Measurements from ENCODE around the gene GGCX. TPM values are rescaled to one million over a fixed set of nuclear protein-coding genes. Genes with fewer than 3 reads are reported as not detected.

GGCX gene
- total and polyA plus RNA-seq, 2 of the 13 experiments (the other 11 are each of a cell fraction or from before 2014, with no cell fraction given), result 72.5 to 103 TPM

DNA sequence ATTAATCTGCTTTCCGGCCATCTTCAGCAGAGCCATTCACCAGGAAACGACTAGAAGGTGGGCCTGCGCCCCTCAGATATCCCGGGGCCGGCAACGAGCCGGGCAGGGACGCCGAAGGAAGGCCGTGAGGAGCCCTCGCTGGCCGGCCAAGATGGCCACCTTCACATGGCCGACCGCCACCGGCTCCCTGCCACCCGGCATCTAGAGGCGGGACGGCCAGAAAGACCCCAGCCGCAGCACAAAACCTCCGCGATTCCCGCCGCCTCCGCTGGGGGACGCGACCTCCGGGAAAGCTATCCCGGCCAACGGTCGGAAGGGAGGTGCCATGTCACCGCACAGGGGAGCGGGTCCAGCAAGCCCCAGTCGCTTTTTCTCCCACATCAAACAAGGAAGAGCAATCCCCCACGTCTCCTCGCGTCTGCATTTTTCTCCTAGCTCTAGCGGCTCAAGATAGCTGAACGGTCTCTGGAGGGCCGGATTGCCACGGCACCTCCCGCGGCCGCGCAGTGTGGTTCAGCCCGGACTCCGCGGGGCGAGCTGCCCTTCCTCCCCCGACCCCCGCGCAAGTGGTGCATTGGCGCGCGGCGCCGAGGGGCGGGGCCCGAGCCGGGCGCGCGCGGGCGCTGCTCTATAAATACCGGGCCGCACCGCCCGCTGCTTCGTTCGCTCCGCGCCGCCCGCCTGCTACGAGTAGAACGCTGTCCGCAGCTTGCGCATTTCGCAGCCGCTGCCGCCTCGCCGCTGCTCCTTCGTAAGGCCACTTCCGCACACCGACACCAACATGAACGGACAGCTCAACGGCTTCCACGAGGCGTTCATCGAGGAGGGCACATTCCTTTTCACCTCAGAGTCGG lies 22.6 kb downstream of the GGCX start, which contains the start of gene MAT2A (continued):
- TF ChIP-seq, protein P1, sequence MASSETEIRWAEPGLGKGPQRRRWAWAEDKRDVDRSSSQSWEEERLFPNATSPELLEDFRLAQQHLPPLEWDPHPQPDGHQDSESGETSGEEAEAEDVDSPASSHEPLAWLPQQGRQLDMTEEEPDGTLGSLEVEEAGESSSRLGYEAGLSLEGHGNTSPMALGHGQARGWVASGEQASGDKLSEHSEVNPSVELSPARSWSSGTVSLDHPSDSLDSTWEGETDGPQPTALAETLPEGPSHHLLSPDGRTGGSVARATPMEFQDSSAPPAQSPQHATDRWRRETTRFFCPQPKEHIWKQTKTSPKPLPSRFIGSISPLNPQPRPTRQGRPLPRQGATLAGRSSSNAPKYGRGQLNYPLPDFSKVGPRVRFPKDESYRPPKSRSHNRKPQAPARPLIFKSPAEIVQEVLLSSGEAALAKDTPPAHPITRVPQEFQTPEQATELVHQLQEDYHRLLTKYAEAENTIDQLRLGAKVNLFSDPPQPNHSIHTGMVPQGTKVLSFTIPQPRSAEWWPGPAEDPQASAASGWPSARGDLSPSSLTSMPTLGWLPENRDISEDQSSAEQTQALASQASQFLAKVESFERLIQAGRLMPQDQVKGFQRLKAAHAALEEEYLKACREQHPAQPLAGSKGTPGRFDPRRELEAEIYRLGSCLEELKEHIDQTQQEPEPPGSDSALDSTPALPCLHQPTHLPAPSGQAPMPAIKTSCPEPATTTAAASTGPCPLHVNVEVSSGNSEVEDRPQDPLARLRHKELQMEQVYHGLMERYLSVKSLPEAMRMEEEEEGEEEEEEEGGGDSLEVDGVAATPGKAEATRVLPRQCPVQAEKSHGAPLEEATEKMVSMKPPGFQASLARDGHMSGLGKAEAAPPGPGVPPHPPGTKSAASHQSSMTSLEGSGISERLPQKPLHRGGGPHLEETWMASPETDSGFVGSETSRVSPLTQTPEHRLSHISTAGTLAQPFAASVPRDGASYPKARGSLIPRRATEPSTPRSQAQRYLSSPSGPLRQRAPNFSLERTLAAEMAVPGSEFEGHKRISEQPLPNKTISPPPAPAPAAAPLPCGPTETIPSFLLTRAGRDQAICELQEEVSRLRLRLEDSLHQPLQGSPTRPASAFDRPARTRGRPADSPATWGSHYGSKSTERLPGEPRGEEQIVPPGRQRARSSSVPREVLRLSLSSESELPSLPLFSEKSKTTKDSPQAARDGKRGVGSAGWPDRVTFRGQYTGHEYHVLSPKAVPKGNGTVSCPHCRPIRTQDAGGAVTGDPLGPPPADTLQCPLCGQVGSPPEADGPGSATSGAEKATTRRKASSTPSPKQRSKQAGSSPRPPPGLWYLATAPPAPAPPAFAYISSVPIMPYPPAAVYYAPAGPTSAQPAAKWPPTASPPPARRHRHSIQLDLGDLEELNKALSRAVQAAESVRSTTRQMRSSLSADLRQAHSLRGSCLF (CRISPR knock-in tag; IDR thresholded peaks at IDR 0.05; ENCODE audit: borderline replicate concordance), result peak; percentile 88; the same call in 1 of the 2 replicates
- TF ChIP-seq HOXA5 (CRISPR knock-in tag; IDR thresholded peaks at IDR 0.05), result peak; percentile 93; the same call in 1 of the 2 replicates
- TF ChIP-seq AHR (CRISPR knock-in tag; IDR thresholded peaks at IDR 0.05), result peak; percentile 80
- peak; percentile 60; the same call in 1 of the 2 replicates for TF ChIP-seq ZNF256 (CRISPR knock-in tag; conservative IDR thresholded peaks at IDR 0.05)
- TF ChIP-seq RORA (CRISPR knock-in tag; IDR thresholded peaks at IDR 0.05), result no peak
- TF ChIP-seq, protein P2, sequence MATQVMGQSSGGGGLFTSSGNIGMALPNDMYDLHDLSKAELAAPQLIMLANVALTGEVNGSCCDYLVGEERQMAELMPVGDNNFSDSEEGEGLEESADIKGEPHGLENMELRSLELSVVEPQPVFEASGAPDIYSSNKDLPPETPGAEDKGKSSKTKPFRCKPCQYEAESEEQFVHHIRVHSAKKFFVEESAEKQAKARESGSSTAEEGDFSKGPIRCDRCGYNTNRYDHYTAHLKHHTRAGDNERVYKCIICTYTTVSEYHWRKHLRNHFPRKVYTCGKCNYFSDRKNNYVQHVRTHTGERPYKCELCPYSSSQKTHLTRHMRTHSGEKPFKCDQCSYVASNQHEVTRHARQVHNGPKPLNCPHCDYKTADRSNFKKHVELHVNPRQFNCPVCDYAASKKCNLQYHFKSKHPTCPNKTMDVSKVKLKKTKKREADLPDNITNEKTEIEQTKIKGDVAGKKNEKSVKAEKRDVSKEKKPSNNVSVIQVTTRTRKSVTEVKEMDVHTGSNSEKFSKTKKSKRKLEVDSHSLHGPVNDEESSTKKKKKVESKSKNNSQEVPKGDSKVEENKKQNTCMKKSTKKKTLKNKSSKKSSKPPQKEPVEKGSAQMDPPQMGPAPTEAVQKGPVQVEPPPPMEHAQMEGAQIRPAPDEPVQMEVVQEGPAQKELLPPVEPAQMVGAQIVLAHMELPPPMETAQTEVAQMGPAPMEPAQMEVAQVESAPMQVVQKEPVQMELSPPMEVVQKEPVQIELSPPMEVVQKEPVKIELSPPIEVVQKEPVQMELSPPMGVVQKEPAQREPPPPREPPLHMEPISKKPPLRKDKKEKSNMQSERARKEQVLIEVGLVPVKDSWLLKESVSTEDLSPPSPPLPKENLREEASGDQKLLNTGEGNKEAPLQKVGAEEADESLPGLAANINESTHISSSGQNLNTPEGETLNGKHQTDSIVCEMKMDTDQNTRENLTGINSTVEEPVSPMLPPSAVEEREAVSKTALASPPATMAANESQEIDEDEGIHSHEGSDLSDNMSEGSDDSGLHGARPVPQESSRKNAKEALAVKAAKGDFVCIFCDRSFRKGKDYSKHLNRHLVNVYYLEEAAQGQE (IDR thresholded peaks at IDR 0.05; ENCODE audit: borderline replicate concordance in 1 of 2, low read depth in 1 of 2, low read length in 2 of 2), result peak in 1 of 2 experiments; percentile 84; a peak in 2 of 4 replicates
- TF ChIP-seq ZNF234 (CRISPR knock-in tag; conservative IDR thresholded peaks at IDR 0.05), result no peak
- peak; percentile 97 for TF ChIP-seq KDM2A (CRISPR knock-in tag; IDR thresholded peaks at IDR 0.05; ENCODE audit: borderline replicate concordance, low read depth)
- TF ChIP-seq ZSCAN21 (CRISPR knock-in tag; IDR thresholded peaks at IDR 0.05; ENCODE audit: borderline replicate concordance), result peak; percentile 89; the same call in 1 of the 2 replicates
- TF ChIP-seq NFE2L1 (CRISPR knock-in tag; IDR thresholded peaks at IDR 0.05; ENCODE audit: borderline replicate concordance), result no peak
- TF ChIP-seq ZNF550 (CRISPR knock-in tag; IDR thresholded peaks at IDR 0.05; ENCODE audit: borderline replicate concordance), result 0 out of 2 replicates have a peak, but pooled peaks have one; percentile 49
- peak; percentile 78; the same call in 1 of the 2 replicates for TF ChIP-seq THYN1 (CRISPR knock-in tag; IDR thresholded peaks at IDR 0.05; ENCODE audit: borderline replicate concordance, low read depth)
- TF ChIP-seq KDM5A (IDR thresholded peaks at IDR 0.05; ENCODE audit: borderline replicate concordance, low read length), result no peak; the same call in 1 of the 2 replicates
- TF ChIP-seq, protein P3, sequence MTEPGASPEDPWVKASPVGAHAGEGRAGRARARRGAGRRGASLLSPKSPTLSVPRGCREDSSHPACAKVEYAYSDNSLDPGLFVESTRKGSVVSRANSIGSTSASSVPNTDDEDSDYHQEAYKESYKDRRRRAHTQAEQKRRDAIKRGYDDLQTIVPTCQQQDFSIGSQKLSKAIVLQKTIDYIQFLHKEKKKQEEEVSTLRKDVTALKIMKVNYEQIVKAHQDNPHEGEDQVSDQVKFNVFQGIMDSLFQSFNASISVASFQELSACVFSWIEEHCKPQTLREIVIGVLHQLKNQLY (CRISPR knock-in tag; IDR thresholded peaks at IDR 0.05), result peak; percentile 37; the same call in 1 of the 2 replicates
- no peak for TF ChIP-seq HMGA1 (CRISPR knock-in tag; conservative IDR thresholded peaks at IDR 0.05)
- TF ChIP-seq RFX3 (CRISPR knock-in tag; IDR thresholded peaks at IDR 0.05), result no peak
- TF ChIP-seq CCDC6 (CRISPR knock-in tag; IDR thresholded peaks at IDR 0.05), result peak; percentile 88
- TF ChIP-seq ZZZ3 (CRISPR knock-in tag; IDR thresholded peaks at IDR 0.05; ENCODE audit: borderline replicate concordance), result peak; percentile 61

Data from HepG2 (cell line).